Keratinocyte (primary cell): ENCODE results near the gene SCT. TPM values are rescaled to one million over a fixed set of nuclear protein-coding genes. Genes with fewer than 3 reads are reported as not detected.

Experiments used
- DNase-seq: peaks from one replicate; pipeline ENCODE4 v3.0.0-alpha.2; 2011; ENCODE audit warnings: low read depth, missing footprints, low spot score
- FAIRE-seq: peaks from 2 replicates; lab custom pipeline; 2011; peaks lifted over from hg19 to GRCh38; lab: Jason Lieb, UNC
- H2AFZ ChIP-seq: 2 replicates; pipeline ENCODE4 v1.6.0; 2012; ENCODE audit warnings: low read length, control low read depth, inconsistent platforms; ENCODE audit not compliant: control insufficient read depth
- H3K27ac ChIP-seq: 2 replicates; pipeline ENCODE4 v1.5.1; 2011; ENCODE audit warnings: low read length; ENCODE audit not compliant: control insufficient read depth, insufficient read depth
- H3K27me3 ChIP-seq: 3 replicates; pipeline ENCODE4 v1.6.0; 2011; ENCODE audit warnings: low read length; ENCODE audit not compliant: control insufficient read depth, insufficient read depth; ENCODE audit errors: extremely low read depth
- H3K36me3 ChIP-seq, 2 experiments: 2 replicates in 1 of 2; 3 replicates in 1 of 2; pipeline ENCODE4 v1.5.1; 2011; ENCODE audit warnings: low read length in 2 of 2, mild to moderate bottlenecking in 1 of 2; ENCODE audit not compliant: control insufficient read depth in 2 of 2, insufficient read depth in 2 of 2; ENCODE audit errors: extremely low read depth in 1 of 2
- H3K4me1 ChIP-seq: 3 replicates; pipeline ENCODE4 v1.5.1; 2011; ENCODE audit warnings: low read length; ENCODE audit not compliant: control insufficient read depth, insufficient read depth; ENCODE audit errors: extremely low read depth
- H3K4me2 ChIP-seq: 3 replicates; pipeline ENCODE4 v1.6.0; 2011; ENCODE audit warnings: low read depth, low read length; ENCODE audit not compliant: control insufficient read depth, insufficient read depth; ENCODE audit errors: extremely low read depth
- H3K4me3 ChIP-seq, 3 experiments: fragments of 200-600 bp in 1 of 3; sonication (generic) in 1 of 3; 2 replicates in 2 of 3; 3 replicates in 1 of 3; pipeline ENCODE4 v1.5.1; 2011 to 2016; ENCODE audit warnings: low read length in 3 of 3, mild to moderate bottlenecking in 3 of 3, control low read depth in 2 of 3, inconsistent platforms in 1 of 3, low read depth in 1 of 3, mixed read lengths in 1 of 3, mixed run types in 1 of 3, moderate library complexity in 1 of 3; ENCODE audit not compliant: control insufficient read depth in 2 of 3, insufficient read depth in 2 of 3; ENCODE audit errors: extremely low read depth in 1 of 3
- H3K79me2 ChIP-seq: 2 replicates; pipeline ENCODE4 v1.6.0; 2012; ENCODE audit warnings: low read length; ENCODE audit not compliant: control insufficient read depth, insufficient read depth
- H3K9ac ChIP-seq: 3 replicates; pipeline ENCODE4 v1.6.0; 2011; ENCODE audit warnings: low read length; ENCODE audit not compliant: control insufficient read depth, insufficient read depth; ENCODE audit errors: extremely low read depth
- H3K9me1 ChIP-seq: 3 replicates; pipeline ENCODE4 v1.6.0; 2011; ENCODE audit warnings: low read length; ENCODE audit not compliant: control insufficient read depth, insufficient read depth; ENCODE audit errors: extremely low read depth
- H3K9me3 ChIP-seq: 2 replicates; pipeline ENCODE4 v1.5.1; 2012; ENCODE audit warnings: low read depth, low read length; ENCODE audit not compliant: control insufficient read depth
- H4K20me1 ChIP-seq: 3 replicates; pipeline ENCODE4 v1.6.0; 2011; ENCODE audit warnings: low read length; ENCODE audit not compliant: control insufficient read depth, insufficient read depth; ENCODE audit errors: extremely low read depth
- CTCF ChIP-seq, 3 experiments: IDR thresholded peaks in 1 of 3; conservative IDR thresholded peaks in 1 of 3; optimal IDR thresholded peaks in 1 of 3; 2 replicates in 2 of 3; 3 replicates in 1 of 3; pipeline versions ENCODE3 to v1.5.1; 2011; ENCODE audit warnings: low read length in 3 of 3, mild to moderate bottlenecking in 3 of 3, moderate library complexity in 2 of 3, control low read depth in 1 of 3, inconsistent platforms in 1 of 3; ENCODE audit not compliant: insufficient read depth in 2 of 3; ENCODE audit errors: extremely low read depth in 1 of 3
- EZH2 ChIP-seq: IDR thresholded peaks from one replicate; pipeline ENCODE4 v1.6.1; 2012; ENCODE audit warnings: inconsistent platforms, mild to moderate bottlenecking, low read length, moderate library complexity
- dilution Hi-C: fragments of 300-500 bp; cut with MboI; formaldehyde crosslinking; loops from one replicate; pipeline ENCODE4 v1.7.0; 2020; ENCODE audit warnings: low sequenced_read_pairs; ENCODE audit not compliant: extremely low pct_ligation_motif_present
- polyA plus RNA-seq, 5 experiments: library from polyadenylated mRNA; depleted of rRNA in 3 of 5; stranded (reverse) in 3 of 5; stranded (forward) in 1 of 5; unstranded in 1 of 5; fragments of >200 nt; gene quantifications; 1 replicate in 1 of 5; 2 replicates in 3 of 5; 3 replicates in 1 of 5; pipeline versions ENCODE4 v1.2.1 to v1.2.3, GENCODE V29; 2011 to 2012; ENCODE audit warnings: missing spikeins in 2 of 5, low read depth in 1 of 5, low replicate concordance in 1 of 5

Gene SCT
- polyA plus RNA-seq, 1 donor (not counting 4 experiments of a cell fraction or from before 2014, with no cell fraction given), result not detected

GRCh38 chr11:610146-610801 lies 16.7 kb downstream of the SCT start:
- H3K9ac ChIP-seq, result no peak overlapping the region
- peaks cover 35% of the 10 kb centered on the region for H3K4me1 ChIP-seq
- no peak overlapping the region for H3K27ac ChIP-seq
- peaks cover under 1% of the 10 kb centered on the region for H3K79me2 ChIP-seq
- no peaks in the 10 kb centered on the region for H3K9me1 ChIP-seq
- no peaks in the 10 kb centered on the region for H3K9me3 ChIP-seq
- DNase-seq (no peak), FAIRE-seq (no peak)
- no peak overlapping the region for H2AFZ ChIP-seq
- H3K27me3 ChIP-seq, result no peaks in the 10 kb centered on the region
- H3K4me3 ChIP-seq, result no peak overlapping the region
- H3K4me2 ChIP-seq, result no peak overlapping the region
- no peak for TF ChIP-seq CTCF (optimal IDR thresholded peaks at IDR 0.05 in 1 of 3, IDR thresholded peaks at IDR 0.05 in 1 of 3, conservative IDR thresholded peaks at IDR 0.05 in 1 of 3; ENCODE audit: extremely low read depth in 1 of 3, insufficient read depth in 2 of 3, low read length in 3 of 3)
- TF ChIP-seq EZH2, result no peak
- peaks cover 50 to 60% of the 10 kb centered on the region in 2 experiments for H3K36me3 ChIP-seq
- peaks cover 15% of the 10 kb centered on the region for H4K20me1 ChIP-seq
- dilution Hi-C loops, result no loop called here

GRCh38 chr11:609341-609811 lies 17.6 kb downstream of the SCT start:
- TF ChIP-seq CTCF (optimal IDR thresholded peaks at IDR 0.05 in 1 of 3, IDR thresholded peaks at IDR 0.05 in 1 of 3, conservative IDR thresholded peaks at IDR 0.05 in 1 of 3; ENCODE audit: extremely low read depth in 1 of 3, insufficient read depth in 2 of 3, low read length in 3 of 3) (no peak), EZH2 (no peak)
- dilution Hi-C loops, result no loop called here
- no peak for FAIRE-seq
- Histone ChIP-seq H3K79me2 (no peaks in the 10 kb centered on the region), H3K4me2 (no peak overlapping the region), H3K27me3 (no peaks in the 10 kb centered on the region), H3K4me3 (no peak overlapping the region), H3K9me3 (no peaks in the 10 kb centered on the region), H3K27ac (no peak overlapping the region), H3K4me1 (peaks cover 31% of the 10 kb centered on the region), H4K20me1 (peaks cover 15% of the 10 kb centered on the region), H2AFZ (no peak overlapping the region), H3K9ac (no peak overlapping the region), H3K36me3 (peaks cover 57 to 69% of the 10 kb centered on the region in 2 experiments), H3K9me1 (no peaks in the 10 kb centered on the region)
- DNase-seq, result no peak
